Coronary artery (tissue), 2 donors: Measurements from ENCODE around the gene CCDC122.

ENCODE experiments used
- DNase-seq: peaks from one replicate; pipeline ENCODE4 v3.0.0-alpha.2; 2017; ENCODE audit warnings: low spot score
- H3K27ac ChIP-seq, 2 donors: fragments of 200-600 bp; sonication (generic); one replicate each; pipeline ENCODE4 v1.5.1; 2016 to 2019
- H3K4me3 ChIP-seq: fragments of 200-600 bp; sonication (generic); 2 replicates; pipeline ENCODE4 v1.5.1; 2016; ENCODE audit warnings: mild to moderate bottlenecking, moderate library complexity
- CTCF ChIP-seq: fragments of 200-600 bp; sonication (generic); IDR thresholded peaks from one replicate; pipeline ENCODE4 v1.5.1; 2019; ENCODE audit warnings: antibody characterized with exemption

CCDC122 gene

GRCh38 chr13:43884222-43884621 is 4.7 kb upstream of the CCDC122 start:
- DNase-seq: no peak
- TF ChIP-seq CTCF: no peak
- Histone ChIP-seq H3K4me3 (no peak overlapping the region), H3K27ac (no peak overlapping the region)

- Histone ChIP-seq H3K4me3 (no peak overlapping the region), H3K27ac (no peak overlapping the region)
- no peak for TF ChIP-seq CTCF
- DNase-seq: no peak
Measured at GRCh38 chr13:43883631-43884030, 4.1 kb upstream of the CCDC122 start.

GRCh38 chr13:43881580-43881979 is 2.0 kb upstream of the CCDC122 start:
- H3K4me3 ChIP-seq: no peak overlapping the region
- no peak for DNase-seq
- no peak for TF ChIP-seq CTCF
- H3K27ac ChIP-seq: no peak overlapping the region

GRCh38 chr13:43880926-43881325 is 1.4 kb upstream of the CCDC122 start:
- no peak for DNase-seq
- no peak overlapping the region for H3K27ac ChIP-seq

GRCh38 chr13:43880214-43880855 is 795 bp upstream of the CCDC122 start:
- DNase-seq: no peak
- TF ChIP-seq CTCF: no peak
- peak overlapping the region in 1 of 2 donors; percentile 98 for H3K27ac ChIP-seq
- H3K4me3 ChIP-seq: peak overlapping the region; percentile 94

More at GRCh38 chr13:43880926-43881325, 1.4 kb upstream of the CCDC122 start:
- no peak for TF ChIP-seq CTCF
- H3K4me3 ChIP-seq: no peak overlapping the region

- DNase-seq: peak; percentile 77
- no peak for TF ChIP-seq CTCF
Measured at GRCh38 chr13:43879755-43880181, 228 bp upstream of the CCDC122 start, which contains the start of gene LACC1. Gene LACC1, plus strand, starts transcription at chr13:43879904. Its CDS starts 1,082 bp downstream, at chr13:43880986.

GRCh38 chr13:43877766-43878165 is 1.8 kb downstream of the CCDC122 start:
- TF ChIP-seq CTCF: no peak
- Histone ChIP-seq H3K27ac (no peak overlapping the region), H3K4me3 (no peak overlapping the region)
- no peak for DNase-seq

More at GRCh38 chr13:43879755-43880181, 228 bp upstream of the CCDC122 start, which contains the start of gene LACC1:
- H3K27ac ChIP-seq: peak within 1 kb of the TSS; percentile 96 to 98
- H3K4me3 ChIP-seq: peak within 1 kb of the TSS; percentile 94
